ENCODE measurements around the gene ERFL.
"Not testable (repeated sequence)": the region's sequence is repeated elsewhere in the genome, so short reads cannot be mapped to it uniquely, and the experiment has no call there.

Gene ERFL

GRCh38 chr19:41941410-41942202, 13.4 kb upstream of the ERFL start:
- DNase-seq: no peak

- DNase-seq: no peak
Measured at GRCh38 chr19:41940731-41941409, 12.6 kb upstream of the ERFL start.

GRCh38 chr19:41939861-41940730, 11.8 kb upstream of the ERFL start:
- peak; percentile 55 for DNase-seq

DNA sequence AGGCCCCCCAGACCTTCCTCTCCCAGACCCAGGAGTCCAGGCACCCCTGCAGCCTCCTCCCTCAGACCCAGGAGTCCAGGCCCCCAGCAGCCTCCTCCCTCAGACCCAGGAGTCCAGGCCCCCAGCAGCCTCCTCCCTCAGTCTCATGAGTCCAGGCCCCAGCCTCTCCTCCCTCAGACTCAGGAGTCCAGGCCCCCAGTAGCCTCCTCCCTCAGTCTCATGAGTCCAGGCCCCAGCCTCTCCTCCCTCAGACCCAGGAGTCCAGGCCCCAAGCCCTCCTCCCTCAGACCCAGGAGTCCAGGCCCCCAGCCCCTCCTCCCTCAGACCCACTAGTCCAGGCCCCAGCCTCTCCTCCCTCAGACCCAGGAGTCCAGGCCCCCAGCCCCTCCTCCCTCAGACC, 11.0 kb upstream of the ERFL start:
- DNase-seq: not testable (repeated sequence)

- no peak for DNase-seq
Measured at GRCh38 chr19:41937525-41938468, 9.5 kb upstream of the ERFL start.

DNA sequence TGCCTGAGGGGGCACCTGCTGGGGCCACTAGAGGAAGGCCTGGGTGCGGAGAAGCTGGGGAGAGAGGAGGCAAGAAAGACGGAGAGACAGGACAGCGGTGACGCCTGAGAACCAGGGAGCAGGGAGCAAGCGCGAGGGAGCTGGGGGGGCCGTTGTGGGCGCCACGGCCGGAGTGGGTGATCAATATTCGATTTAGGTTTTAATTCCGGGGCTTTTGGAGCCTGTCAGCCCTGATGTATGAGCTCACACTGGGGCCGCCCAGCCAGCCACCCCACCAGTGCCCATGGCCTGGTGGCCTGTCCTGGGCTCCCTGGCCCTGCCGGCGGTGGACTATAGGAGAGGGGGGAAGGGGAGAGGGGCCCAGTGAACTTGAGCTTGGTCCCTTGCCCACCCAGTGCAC, 8.7 kb upstream of the ERFL start:
- DNase-seq: no peak

GRCh38 chr19:41936416-41936850, 8.2 kb upstream of the ERFL start:
- DNase-seq: peak; percentile 65

GRCh38 chr19:41935760-41936415, 7.6 kb upstream of the ERFL start:
- no peak for DNase-seq

DNA sequence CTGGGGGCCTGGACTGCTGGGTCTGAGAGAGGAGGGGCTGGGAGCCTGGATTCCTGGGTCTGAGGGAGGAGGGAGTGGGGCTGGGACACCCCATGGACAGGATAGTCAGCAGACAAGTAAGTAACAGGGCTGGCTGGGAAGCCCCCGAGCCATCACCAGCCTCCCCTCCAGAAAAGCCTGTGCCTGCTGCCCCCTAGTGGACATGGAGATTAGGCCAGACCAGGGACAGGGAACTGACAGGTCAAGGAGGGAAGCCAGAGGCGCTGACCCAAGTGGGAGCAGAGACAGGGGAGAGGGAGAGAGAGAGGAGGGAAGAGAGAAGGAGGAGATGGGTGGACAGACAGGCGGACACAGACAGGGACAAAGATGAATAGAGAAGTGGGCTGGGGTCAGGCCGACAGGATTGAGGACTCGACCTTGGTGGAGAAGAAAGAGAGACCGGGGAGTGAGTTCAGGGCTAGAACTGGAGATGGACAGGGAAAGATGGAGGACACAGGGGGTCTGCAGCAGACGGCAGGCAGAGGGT, 6.7 kb upstream of the ERFL start:
- peak; percentile 84 for DNase-seq

- DNase-seq: no peak
Measured at GRCh38 chr19:41933693-41934426, 5.6 kb upstream of the ERFL start.

DNA sequence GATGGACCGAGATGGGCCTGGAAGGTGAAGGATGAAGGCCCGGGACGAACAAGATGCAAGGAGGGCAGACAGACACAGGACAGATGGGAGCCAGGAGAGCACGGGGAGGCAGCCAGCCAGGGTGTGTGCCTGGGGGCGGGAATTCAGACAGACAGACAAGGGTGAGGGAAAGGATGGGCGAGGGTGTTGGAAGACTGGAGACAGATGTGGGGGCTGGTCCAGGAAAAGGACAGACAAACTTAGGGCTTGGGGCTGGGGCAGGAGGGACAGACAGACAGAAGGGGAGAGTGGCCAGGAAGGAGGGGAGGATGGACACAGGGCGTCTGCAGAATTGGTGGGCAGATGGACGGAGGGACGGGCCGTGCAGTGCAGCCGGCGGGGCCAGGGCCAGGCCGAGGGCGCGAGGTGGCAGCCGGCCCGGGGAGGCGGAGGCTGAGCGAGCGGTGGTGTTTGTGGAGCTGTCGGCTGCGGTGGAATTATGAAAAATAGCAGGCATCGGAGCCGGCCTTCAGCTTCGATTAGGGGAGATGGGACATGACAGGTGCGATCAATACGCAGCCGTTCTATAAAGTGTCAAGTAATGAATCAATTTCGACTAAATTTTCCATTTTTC, 4.6 kb upstream of the ERFL start:
- no peak for DNase-seq

- no peak for DNase-seq
Measured at GRCh38 chr19:41932259-41932719, 4.0 kb upstream of the ERFL start.

- no peak for DNase-seq
Measured at GRCh38 chr19:41930926-41931592, 2.8 kb upstream of the ERFL start.

DNA sequence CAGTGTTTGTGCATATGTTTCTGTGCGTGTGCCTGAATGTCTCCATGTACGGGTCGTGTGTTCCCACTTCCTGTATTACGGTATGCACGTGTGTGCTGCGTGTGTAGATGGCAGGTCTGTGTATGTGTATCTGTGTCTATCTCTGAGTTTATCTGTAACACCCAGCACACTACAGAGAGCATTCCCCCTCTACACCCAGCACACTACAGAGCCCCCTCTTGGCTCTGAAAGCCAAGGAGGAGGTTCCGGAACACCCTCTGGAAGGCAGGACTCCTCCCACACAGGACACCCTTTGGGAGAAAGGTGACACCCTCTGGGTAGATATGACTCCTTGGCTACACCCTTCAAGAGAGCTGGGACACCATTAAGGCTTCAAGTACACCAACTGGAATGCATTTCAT, 2.1 kb upstream of the ERFL start:
- DNase-seq: no peak

DNA sequence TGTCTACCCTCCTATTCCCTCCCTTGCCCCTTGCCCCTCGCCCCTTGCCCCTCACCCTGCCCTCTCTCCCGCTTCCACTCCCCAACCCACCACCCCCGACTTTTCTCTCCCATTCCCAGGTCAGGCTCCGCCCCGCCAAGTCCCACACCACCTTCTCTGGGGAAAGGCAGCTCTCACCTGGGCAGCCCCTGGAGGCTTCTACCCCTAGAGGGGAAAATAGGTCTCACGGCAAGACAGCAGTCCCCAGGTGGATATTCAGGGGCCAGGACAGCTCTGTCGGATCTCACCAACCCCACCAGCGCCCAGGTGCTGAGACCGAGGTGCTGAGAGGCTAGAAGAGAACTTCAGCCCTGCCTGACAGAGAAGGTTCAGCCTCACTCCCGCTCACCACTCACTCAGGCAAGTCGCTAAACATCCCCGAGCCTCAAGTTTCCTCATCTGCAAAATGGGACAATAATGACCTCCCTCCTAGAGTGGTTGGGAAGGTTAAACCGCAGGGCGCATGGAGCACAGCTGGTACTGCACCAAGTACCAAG, 1.4 kb upstream of the ERFL start:
- DNase-seq: no peak

GRCh38 chr19:41928754-41929535, 696 bp upstream of the ERFL start:
- DNase-seq: peak; percentile 56

GRCh38 chr19:41927497-41928192, 604 bp downstream of the ERFL start:
- peak; percentile 47 for DNase-seq

Data from CD4-positive, alpha-beta T cell treated with Interleukin-12 subunit alpha and Interleukin-12 subunit beta, for 1 hour (primary cell).